Liver (tissue), 9 donors: Measurements from ENCODE around the gene PPM1J. TPM values are rescaled to one million over a fixed set of nuclear protein-coding genes. Genes with fewer than 3 reads are reported as not detected.

Experiments
- DNase-seq: peaks from one replicate; pipeline ENCODE4 v3.0.0-alpha.2; 2017; ENCODE audit warnings: low spot score
- H3K27ac ChIP-seq, 2 donors: one replicate each; pipeline ENCODE4 v1.7.0; 2013; ENCODE audit warnings: inconsistent platforms in 2 of 2, low read length in 2 of 2, control low read depth in 1 of 2, low read depth in 1 of 2, mild to moderate bottlenecking in 1 of 2
- H3K27me3 ChIP-seq, 4 donors: one replicate each; pipeline versions ENCODE4 v1.6.1 to v1.7.0; 2013; ENCODE audit warnings: low read length in 3 of 4, inconsistent platforms in 1 of 4, mild to moderate bottlenecking in 1 of 4, moderate library complexity in 1 of 4; ENCODE audit not compliant: control insufficient read depth in 4 of 4, insufficient read depth in 4 of 4
- H3K36me3 ChIP-seq, 4 donors: one replicate each; pipeline versions ENCODE4 v1.6.1 to v1.7.0; 2013; ENCODE audit warnings: low read length in 3 of 4, mild to moderate bottlenecking in 3 of 4, low read depth in 1 of 4, moderate library complexity in 1 of 4; ENCODE audit not compliant: control insufficient read depth in 4 of 4, insufficient read depth in 3 of 4
- H3K4me1 ChIP-seq, 4 donors: one replicate each; pipeline versions ENCODE4 v1.6.1 to v1.7.0; 2013; ENCODE audit warnings: low read length in 3 of 4, mild to moderate bottlenecking in 3 of 4, moderate library complexity in 1 of 4; ENCODE audit not compliant: control insufficient read depth in 4 of 4, insufficient read depth in 4 of 4
- H3K4me3 ChIP-seq, 3 donors: one replicate each; pipeline versions ENCODE4 v1.6.1 to v1.7.0; 2013; ENCODE audit warnings: low read length in 3 of 3, control low read depth in 1 of 3, low read depth in 1 of 3, mild to moderate bottlenecking in 1 of 3
- H3K9ac ChIP-seq, 2 donors: one replicate each; pipeline ENCODE4 v1.7.0; 2013; ENCODE audit warnings: low read length in 2 of 2, mild to moderate bottlenecking in 2 of 2, moderate library complexity in 2 of 2, control low read depth in 1 of 2, low read depth in 1 of 2
- H3K9me3 ChIP-seq, 4 donors: one replicate each; pipeline versions ENCODE4 v1.6.1 to v1.7.0; 2013; ENCODE audit warnings: low read length in 3 of 4; ENCODE audit not compliant: control insufficient read depth in 4 of 4
- EGR1 ChIP-seq, 2 donors: IDR thresholded peaks; 2 replicates each; pipeline ENCODE4 v1.6.1; 2016 to 2018; ENCODE audit warnings: antibody characterized with exemption in 2 of 2, low read depth in 2 of 2
- FOXA1 ChIP-seq: IDR thresholded peaks from 2 replicates; pipeline ENCODE4 v1.6.1; 2016; ENCODE audit warnings: antibody characterized with exemption
- HNF4G ChIP-seq: IDR thresholded peaks from 2 replicates; pipeline ENCODE4 v1.6.1; 2016; ENCODE audit warnings: antibody characterized with exemption
- NR2F2 ChIP-seq: IDR thresholded peaks from 2 replicates; pipeline ENCODE4 v1.6.1; 2016; ENCODE audit warnings: antibody characterized with exemption
- RAD21 ChIP-seq, 2 donors: IDR thresholded peaks; 2 replicates each; pipeline ENCODE4 v1.6.1; 2016; ENCODE audit warnings: antibody characterized with exemption in 2 of 2, mild to moderate bottlenecking in 2 of 2
- RXRA ChIP-seq, 2 donors: IDR thresholded peaks; 2 replicates each; pipeline ENCODE4 v1.6.1; 2017 to 2018; ENCODE audit warnings: antibody characterized with exemption in 2 of 2, mild to moderate bottlenecking in 1 of 2
- SP1 ChIP-seq: IDR thresholded peaks from 2 replicates; pipeline ENCODE4 v1.6.1; 2018; ENCODE audit warnings: antibody characterized with exemption, mild to moderate bottlenecking
- TAF1 ChIP-seq: conservative IDR thresholded peaks from 2 replicates; pipeline ENCODE4 v1.6.1; 2016; ENCODE audit warnings: antibody characterized with exemption, mild to moderate bottlenecking
- WGBS: extraction: QIAGEN DNeasy Blood & Tissue Kit; methylation state at CpG from one replicate; pipeline ENCODE4 v1.1.7; 2013; 5-methylcytosine and 5-hydroxymethylcytosine counted together
- polyA plus RNA-seq, 2 donors: library from polyadenylated mRNA; stranded (reverse) in 1 of 2; unstranded in 1 of 2; fragments of 200-250 nt in 1 of 2; fragments of >200 nt in 1 of 2; fragmentation: Nextera tagmentation in 1 of 2; extraction: Ambion mirVana in 1 of 2; gene quantifications; one replicate each; pipeline versions ENCODE4 v1.2.1 to v1.2.3, GENCODE V29; 2013 to 2015
- total RNA-seq, 2 donors: library from RNA; depleted of rRNA; stranded (reverse); fragments of >200 nt; gene quantifications; one replicate each; pipeline ENCODE4 v1.2.3, GENCODE V29; 2014
- TF ChIP-seq, protein P1 (sequence below): IDR thresholded peaks from 2 replicates; pipeline ENCODE4 v1.6.1; 2016; ENCODE audit warnings: antibody characterized with exemption, mild to moderate bottlenecking
- TF ChIP-seq, protein P2 (sequence below): IDR thresholded peaks from 2 replicates; pipeline ENCODE4 v1.6.1; 2016; ENCODE audit warnings: antibody characterized with exemption
- TF ChIP-seq, protein P3 (sequence below): fragments of 150-350 bp; IDR thresholded peaks from 2 replicates; pipeline ENCODE4 v1.5.1; 2017; ENCODE audit warnings: improper control_type of control experiment, low read depth, low read length; ENCODE audit not compliant: missing input control
- TF ChIP-seq, protein P4 (sequence below): IDR thresholded peaks from 2 replicates; pipeline ENCODE4 v1.6.1; 2016; ENCODE audit warnings: antibody characterized with exemption
- donor health status: healthy.
- donor health status: healthy.
- donor health status: healthy.
- donor health status: healthy.
- donor health status: healthy.

Gene PPM1J
- total and polyA plus RNA-seq, 4 donors, result 0.08 to 0.17 TPM; not detected in 2

DNA sequence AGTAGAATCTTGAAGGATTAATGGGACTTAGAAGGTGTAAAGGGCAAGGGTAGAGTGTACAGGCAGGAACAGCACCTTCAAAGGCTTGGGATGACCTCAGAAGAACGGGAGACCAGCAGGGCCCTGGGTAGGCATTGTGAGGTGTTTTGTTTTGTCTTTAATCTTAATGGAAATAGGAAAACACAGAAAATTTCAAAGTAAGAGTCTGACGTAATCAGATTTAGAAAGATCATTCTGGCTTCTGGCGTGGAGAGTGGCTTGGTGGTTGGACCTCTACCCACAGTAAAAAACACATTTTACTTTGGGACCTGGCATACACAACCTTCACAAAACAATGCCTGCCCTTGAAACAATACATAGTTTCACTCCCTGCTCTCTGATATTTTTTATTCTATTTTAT, 36.5 kb downstream of the PPM1J start:
- peaks cover 0 to 21% (median 15%) of the 10 kb centered on the region in 4 donors for H3K4me1 ChIP-seq
- no peaks in the 10 kb centered on the region for H3K27me3 ChIP-seq
- no peak for DNase-seq
- no peak overlapping the region for H3K4me3 ChIP-seq
- WGBS, result 95% methylated on average over 3 of the region's 3 CpGs
- H3K36me3 ChIP-seq, result no peaks in the 10 kb centered on the region
- H3K27ac ChIP-seq, result no peak overlapping the region
- no peak overlapping the region for H3K9ac ChIP-seq
- H3K9me3 ChIP-seq, result no peaks in the 10 kb centered on the region
- TF ChIP-seq FOXA1, result no peak

DNA sequence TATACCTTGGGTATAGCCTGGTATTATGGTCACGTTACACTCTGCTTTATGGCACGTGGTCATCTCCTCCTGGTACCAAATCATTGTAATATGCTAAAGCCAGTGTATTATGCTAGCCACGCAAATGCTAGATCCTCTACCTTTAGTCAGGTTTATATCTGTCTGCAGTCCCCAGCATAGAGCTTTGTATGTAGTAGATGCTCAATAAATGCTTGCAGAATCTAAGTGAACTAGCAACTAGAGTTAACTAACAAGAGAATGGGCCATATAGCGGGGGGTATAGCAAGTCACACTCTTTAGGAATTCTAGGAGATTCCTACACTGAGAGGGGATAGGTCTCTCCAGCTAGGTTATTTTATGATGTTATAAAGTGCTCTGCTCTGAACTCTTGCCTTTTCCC, 37.6 kb downstream of the PPM1J start:
- TF ChIP-seq SP1 (no peak), FOXA1 (no peak), TAF1 (no peak), NR2F2 (no peak), HNF4G (no peak), EGR1 (IDR thresholded peaks at IDR 0.05; ENCODE audit: low read depth in 2 of 2) (no peak)
- TF ChIP-seq, protein P1, sequence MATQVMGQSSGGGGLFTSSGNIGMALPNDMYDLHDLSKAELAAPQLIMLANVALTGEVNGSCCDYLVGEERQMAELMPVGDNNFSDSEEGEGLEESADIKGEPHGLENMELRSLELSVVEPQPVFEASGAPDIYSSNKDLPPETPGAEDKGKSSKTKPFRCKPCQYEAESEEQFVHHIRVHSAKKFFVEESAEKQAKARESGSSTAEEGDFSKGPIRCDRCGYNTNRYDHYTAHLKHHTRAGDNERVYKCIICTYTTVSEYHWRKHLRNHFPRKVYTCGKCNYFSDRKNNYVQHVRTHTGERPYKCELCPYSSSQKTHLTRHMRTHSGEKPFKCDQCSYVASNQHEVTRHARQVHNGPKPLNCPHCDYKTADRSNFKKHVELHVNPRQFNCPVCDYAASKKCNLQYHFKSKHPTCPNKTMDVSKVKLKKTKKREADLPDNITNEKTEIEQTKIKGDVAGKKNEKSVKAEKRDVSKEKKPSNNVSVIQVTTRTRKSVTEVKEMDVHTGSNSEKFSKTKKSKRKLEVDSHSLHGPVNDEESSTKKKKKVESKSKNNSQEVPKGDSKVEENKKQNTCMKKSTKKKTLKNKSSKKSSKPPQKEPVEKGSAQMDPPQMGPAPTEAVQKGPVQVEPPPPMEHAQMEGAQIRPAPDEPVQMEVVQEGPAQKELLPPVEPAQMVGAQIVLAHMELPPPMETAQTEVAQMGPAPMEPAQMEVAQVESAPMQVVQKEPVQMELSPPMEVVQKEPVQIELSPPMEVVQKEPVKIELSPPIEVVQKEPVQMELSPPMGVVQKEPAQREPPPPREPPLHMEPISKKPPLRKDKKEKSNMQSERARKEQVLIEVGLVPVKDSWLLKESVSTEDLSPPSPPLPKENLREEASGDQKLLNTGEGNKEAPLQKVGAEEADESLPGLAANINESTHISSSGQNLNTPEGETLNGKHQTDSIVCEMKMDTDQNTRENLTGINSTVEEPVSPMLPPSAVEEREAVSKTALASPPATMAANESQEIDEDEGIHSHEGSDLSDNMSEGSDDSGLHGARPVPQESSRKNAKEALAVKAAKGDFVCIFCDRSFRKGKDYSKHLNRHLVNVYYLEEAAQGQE, result no peak
- TF ChIP-seq, protein P2, sequence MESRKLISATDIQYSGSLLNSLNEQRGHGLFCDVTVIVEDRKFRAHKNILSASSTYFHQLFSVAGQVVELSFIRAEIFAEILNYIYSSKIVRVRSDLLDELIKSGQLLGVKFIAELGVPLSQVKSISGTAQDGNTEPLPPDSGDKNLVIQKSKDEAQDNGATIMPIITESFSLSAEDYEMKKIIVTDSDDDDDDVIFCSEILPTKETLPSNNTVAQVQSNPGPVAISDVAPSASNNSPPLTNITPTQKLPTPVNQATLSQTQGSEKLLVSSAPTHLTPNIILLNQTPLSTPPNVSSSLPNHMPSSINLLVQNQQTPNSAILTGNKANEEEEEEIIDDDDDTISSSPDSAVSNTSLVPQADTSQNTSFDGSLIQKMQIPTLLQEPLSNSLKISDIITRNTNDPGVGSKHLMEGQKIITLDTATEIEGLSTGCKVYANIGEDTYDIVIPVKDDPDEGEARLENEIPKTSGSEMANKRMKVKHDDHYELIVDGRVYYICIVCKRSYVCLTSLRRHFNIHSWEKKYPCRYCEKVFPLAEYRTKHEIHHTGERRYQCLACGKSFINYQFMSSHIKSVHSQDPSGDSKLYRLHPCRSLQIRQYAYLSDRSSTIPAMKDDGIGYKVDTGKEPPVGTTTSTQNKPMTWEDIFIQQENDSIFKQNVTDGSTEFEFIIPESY, result no peak
- TF ChIP-seq, protein P3, sequence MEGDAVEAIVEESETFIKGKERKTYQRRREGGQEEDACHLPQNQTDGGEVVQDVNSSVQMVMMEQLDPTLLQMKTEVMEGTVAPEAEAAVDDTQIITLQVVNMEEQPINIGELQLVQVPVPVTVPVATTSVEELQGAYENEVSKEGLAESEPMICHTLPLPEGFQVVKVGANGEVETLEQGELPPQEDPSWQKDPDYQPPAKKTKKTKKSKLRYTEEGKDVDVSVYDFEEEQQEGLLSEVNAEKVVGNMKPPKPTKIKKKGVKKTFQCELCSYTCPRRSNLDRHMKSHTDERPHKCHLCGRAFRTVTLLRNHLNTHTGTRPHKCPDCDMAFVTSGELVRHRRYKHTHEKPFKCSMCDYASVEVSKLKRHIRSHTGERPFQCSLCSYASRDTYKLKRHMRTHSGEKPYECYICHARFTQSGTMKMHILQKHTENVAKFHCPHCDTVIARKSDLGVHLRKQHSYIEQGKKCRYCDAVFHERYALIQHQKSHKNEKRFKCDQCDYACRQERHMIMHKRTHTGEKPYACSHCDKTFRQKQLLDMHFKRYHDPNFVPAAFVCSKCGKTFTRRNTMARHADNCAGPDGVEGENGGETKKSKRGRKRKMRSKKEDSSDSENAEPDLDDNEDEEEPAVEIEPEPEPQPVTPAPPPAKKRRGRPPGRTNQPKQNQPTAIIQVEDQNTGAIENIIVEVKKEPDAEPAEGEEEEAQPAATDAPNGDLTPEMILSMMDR, result no peak
- 98% methylated on average over 4 of the region's 4 CpGs for WGBS
- Histone ChIP-seq H3K9me3 (no peaks in the 10 kb centered on the region), H3K4me1 (peaks cover 0 to 26% (median 21%) of the 10 kb centered on the region in 4 donors), H3K4me3 (no peak overlapping the region), H3K27me3 (no peaks in the 10 kb centered on the region), H3K27ac (no peak overlapping the region), H3K36me3 (no peaks in the 10 kb centered on the region), H3K9ac (no peak overlapping the region)
- DNase-seq, result no peak

DNA sequence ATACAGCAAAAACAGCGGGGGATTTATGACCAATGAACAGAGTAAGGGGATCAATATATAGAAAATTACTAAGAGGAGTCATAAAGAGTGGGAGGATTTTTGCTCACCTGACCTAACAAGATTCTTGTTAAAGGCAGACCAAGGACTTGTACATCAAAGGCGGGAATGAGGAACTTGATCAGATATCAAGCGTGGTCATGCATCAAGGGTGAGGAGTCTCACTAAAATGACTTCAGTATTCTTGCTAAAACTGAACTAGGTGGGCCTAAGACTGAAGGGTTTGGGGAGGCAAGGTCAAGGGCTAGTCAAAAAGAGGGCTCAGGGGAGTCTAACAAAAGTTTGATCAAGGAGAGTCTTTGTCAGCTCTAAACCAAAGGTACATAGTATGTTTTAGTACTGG, 38.6 kb downstream of the PPM1J start:
- H3K9me3 ChIP-seq, result no peaks in the 10 kb centered on the region
- H3K4me3 ChIP-seq, result no peak overlapping the region
- WGBS, result 91% methylated on average over 3 of the region's 3 CpGs
- no peak for TF ChIP-seq FOXA1
- no peak for TF ChIP-seq NR2F2
- no peak for TF ChIP-seq EGR1 (IDR thresholded peaks at IDR 0.05; ENCODE audit: low read depth in 2 of 2)
- TF ChIP-seq TAF1, result no peak
- TF ChIP-seq, protein P4, sequence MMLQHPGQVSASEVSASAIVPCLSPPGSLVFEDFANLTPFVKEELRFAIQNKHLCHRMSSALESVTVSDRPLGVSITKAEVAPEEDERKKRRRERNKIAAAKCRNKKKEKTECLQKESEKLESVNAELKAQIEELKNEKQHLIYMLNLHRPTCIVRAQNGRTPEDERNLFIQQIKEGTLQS, result no peak
- TF ChIP-seq RAD21 (IDR thresholded peaks at IDR 0.05), result no peak
- no peak for TF ChIP-seq RXRA (IDR thresholded peaks at IDR 0.05)
- H3K27ac ChIP-seq, result no peak overlapping the region
- peaks cover 0 to 3% (median 2%) of the 10 kb centered on the region in 4 donors for H3K36me3 ChIP-seq
- H3K4me1 ChIP-seq, result peaks cover 0 to 26% (median 21%) of the 10 kb centered on the region in 4 donors
- no peak for DNase-seq
- no peak overlapping the region for H3K9ac ChIP-seq
- no peaks in the 10 kb centered on the region for H3K27me3 ChIP-seq
